ENCODE data around the gene FAM89A. TPM values are rescaled to one million over a fixed set of nuclear protein-coding genes. Genes with fewer than 3 reads are reported as not detected.
A peak's percentile ranks its signal among the peaks of the same experiment; 100 is the strongest.

Gene FAM89A
- total and polyA plus RNA-seq, 2 of the 13 experiments (the other 11 are each of a cell fraction or from before 2014, with no cell fraction given), result 0.35 to 0.44 TPM

DNA sequence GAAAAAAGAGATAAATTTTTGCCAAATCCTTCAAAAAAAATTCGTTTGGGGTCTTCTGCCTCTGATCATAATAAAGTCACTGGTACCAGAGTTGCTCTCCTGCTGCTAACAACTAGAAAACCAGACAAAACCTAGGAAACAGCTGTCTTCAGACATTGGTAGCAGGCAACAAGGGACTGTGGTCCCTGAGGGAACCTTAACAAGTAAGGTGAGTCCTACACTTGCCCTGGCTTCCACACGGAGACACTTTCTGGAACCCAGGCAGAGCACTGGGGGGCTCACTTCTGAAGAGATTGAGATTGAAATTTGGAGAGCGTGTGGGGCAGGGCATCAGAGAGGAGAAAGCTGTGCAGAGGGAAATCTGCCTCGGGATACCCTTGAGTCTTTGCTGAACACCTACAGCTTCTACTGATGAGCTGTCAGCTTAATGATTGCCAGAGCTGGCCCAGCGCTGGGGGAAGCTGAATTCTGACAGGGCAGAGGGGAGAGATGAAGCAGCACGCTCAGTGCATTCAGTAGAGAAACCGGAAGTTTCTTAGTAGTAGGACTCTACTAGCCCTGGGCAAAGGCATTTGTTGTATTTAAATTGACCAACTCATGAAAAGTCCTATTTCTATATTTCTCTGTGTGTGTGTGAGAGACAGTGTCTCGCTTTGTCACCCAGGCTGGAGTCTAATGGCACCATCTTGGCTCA, 18.5 kb upstream of the FAM89A start (continued):
- TF ChIP-seq ETV5 (CRISPR knock-in tag; IDR thresholded peaks at IDR 0.05; ENCODE audit: borderline replicate concordance) (peak; percentile 38; the same call in 1 of the 2 replicates), SRY (CRISPR knock-in tag; IDR thresholded peaks at IDR 0.05) (no peak), YY1 (IDR thresholded peaks at IDR 0.05; ENCODE audit: insufficient read depth, insufficient replicate concordance, low read depth, low read length) (no peak), SALL1 (CRISPR knock-in tag; IDR thresholded peaks at IDR 0.05) (no peak), GABPA (IDR thresholded peaks at IDR 0.05; ENCODE audit: low read depth, low read length) (no peak), GABPA (CRISPR knock-in tag; IDR thresholded peaks at IDR 0.05; ENCODE audit: low read depth) (peak; percentile 45; the same call in 1 of the 2 replicates), MZF1 (CRISPR knock-in tag; IDR thresholded peaks at IDR 0.05; ENCODE audit: borderline replicate concordance) (no peak)
- TF ChIP-seq, protein P1, sequence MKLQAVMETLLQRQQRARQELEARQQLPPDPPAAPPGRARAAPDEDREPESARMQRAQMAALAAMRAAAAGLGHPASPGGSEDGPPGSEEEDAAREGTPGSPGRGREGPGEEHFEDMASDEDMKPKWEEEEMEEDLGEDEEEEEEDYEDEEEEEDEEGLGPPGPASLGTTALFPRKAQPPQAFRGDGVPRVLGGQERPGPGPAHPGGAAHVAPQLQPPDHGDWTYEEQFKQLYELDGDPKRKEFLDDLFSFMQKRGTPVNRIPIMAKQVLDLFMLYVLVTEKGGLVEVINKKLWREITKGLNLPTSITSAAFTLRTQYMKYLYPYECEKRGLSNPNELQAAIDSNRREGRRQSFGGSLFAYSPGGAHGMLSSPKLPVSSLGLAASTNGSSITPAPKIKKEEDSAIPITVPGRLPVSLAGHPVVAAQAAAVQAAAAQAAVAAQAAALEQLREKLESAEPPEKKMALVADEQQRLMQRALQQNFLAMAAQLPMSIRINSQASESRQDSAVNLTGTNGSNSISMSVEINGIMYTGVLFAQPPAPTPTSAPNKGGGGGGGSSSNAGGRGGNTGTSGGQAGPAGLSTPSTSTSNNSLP (IDR thresholded peaks at IDR 0.05; ENCODE audit: low read depth, low read length), result no peak
- TF ChIP-seq, protein P2, sequence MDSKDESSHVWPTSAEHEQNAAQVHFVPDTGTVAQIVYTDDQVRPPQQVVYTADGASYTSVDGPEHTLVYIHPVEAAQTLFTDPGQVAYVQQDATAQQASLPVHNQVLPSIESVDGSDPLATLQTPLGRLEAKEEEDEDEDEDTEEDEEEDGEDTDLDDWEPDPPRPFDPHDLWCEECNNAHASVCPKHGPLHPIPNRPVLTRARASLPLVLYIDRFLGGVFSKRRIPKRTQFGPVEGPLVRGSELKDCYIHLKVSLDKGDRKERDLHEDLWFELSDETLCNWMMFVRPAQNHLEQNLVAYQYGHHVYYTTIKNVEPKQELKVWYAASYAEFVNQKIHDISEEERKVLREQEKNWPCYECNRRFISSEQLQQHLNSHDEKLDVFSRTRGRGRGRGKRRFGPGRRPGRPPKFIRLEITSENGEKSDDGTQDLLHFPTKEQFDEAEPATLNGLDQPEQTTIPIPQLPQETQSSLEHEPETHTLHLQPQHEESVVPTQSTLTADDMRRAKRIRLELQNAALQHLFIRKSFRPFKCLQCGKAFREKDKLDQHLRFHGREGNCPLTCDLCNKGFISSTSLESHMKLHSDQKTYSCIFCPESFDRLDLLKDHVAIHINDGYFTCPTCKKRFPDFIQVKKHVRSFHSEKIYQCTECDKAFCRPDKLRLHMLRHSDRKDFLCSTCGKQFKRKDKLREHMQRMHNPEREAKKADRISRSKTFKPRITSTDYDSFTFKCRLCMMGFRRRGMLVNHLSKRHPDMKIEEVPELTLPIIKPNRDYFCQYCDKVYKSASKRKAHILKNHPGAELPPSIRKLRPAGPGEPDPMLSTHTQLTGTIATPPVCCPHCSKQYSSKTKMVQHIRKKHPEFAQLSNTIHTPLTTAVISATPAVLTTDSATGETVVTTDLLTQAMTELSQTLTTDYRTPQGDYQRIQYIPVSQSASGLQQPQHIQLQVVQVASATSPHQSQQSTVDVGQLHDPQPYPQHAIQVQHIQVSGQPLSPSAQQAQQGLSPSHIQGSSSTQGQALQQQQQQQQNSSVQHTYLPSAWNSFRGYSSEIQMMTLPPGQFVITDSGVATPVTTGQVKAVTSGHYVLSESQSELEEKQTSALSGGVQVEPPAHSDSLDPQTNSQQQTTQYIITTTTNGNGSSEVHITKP (CRISPR knock-in tag; IDR thresholded peaks at IDR 0.05; ENCODE audit: low read depth), result peak; percentile 90; the same call in 1 of the 2 replicates
- TF ChIP-seq, protein P3, sequence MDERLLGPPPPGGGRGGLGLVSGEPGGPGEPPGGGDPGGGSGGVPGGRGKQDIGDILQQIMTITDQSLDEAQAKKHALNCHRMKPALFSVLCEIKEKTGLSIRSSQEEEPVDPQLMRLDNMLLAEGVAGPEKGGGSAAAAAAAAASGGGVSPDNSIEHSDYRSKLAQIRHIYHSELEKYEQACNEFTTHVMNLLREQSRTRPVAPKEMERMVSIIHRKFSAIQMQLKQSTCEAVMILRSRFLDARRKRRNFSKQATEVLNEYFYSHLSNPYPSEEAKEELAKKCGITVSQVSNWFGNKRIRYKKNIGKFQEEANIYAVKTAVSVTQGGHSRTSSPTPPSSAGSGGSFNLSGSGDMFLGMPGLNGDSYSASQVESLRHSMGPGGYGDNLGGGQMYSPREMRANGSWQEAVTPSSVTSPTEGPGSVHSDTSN (CRISPR knock-in tag; IDR thresholded peaks at IDR 0.05), result peak; percentile 40; the same call in 1 of the 2 replicates

All from HepG2 (cell line).